ENCODE data around the gene MMP23B. TPM values are rescaled to one million over a fixed set of nuclear protein-coding genes. Genes with fewer than 3 reads are reported as not detected.

MMP23B gene
- polyA plus RNA-seq, 1 donor from 2014 or later: 0.98 TPM

GRCh38 chr1:1629430-1630190, 2.4 kb upstream of the MMP23B start:
- Histone ChIP-seq H3F3A (ENCODE audit: insufficient read depth, low read length, poor library complexity, severe bottlenecking) (no peaks in the 10 kb centered on the region), H2AFZ (ENCODE audit: low read depth, low read length) (no peak overlapping the region), H3K27ac (ENCODE audit: low read length) (no peak overlapping the region), H3K79me2 (replicated peaks; ENCODE audit: insufficient read depth, low read length) (no peaks in the 10 kb centered on the region), H3K36me3 (ENCODE audit: insufficient read depth, low read length) (peaks cover 3% of the 10 kb centered on the region), H3K27me3 (ENCODE audit: insufficient read depth, low read depth, low read length) (peaks cover 13% of the 10 kb centered on the region), H3K9me2 (ENCODE audit: insufficient read depth, low read length) (no peaks in the 10 kb centered on the region), H3K4me3 (ENCODE audit: low read length) (no peak overlapping the region), H3K4me2 (ENCODE audit: low read length) (no peak overlapping the region), H3K9me3 (ENCODE audit: low read length) (no peaks in the 10 kb centered on the region), H4K20me1 (ENCODE audit: insufficient read depth) (no peaks in the 10 kb centered on the region), H3K9ac (ENCODE audit: low read length) (no peak overlapping the region)
- TF ChIP-seq RAD21 (conservative IDR thresholded peaks at IDR 0.05) (no peak), SMC3 (conservative IDR thresholded peaks at IDR 0.05; ENCODE audit: poor library complexity) (no peak), CTCF (IDR thresholded peaks at IDR 0.05; ENCODE audit: poor library complexity, severe bottlenecking) (no peak), EP300 (conservative IDR thresholded peaks at IDR 0.05; ENCODE audit: poor library complexity, severe bottlenecking) (no peak), MXI1 (conservative IDR thresholded peaks at IDR 0.05; ENCODE audit: poor library complexity, severe bottlenecking) (no peak), TAF1 (IDR thresholded peaks at IDR 0.05; ENCODE audit: low read depth) (no peak), POLR2AphosphoS5 (IDR thresholded peaks at IDR 0.05) (no peak), EZH2 (IDR thresholded peaks at IDR 0.05; ENCODE audit: borderline replicate concordance, insufficient read depth, low read length, poor library complexity, severe bottlenecking) (no peak), REST (IDR thresholded peaks at IDR 0.05; ENCODE audit: borderline replicate concordance) (no peak)

GRCh38 chr1:1630191-1630964, 1.6 kb upstream of the MMP23B start:
- Histone ChIP-seq H3K36me3 (ENCODE audit: insufficient read depth, low read length) (peaks cover 3% of the 10 kb centered on the region), H3K79me2 (replicated peaks; ENCODE audit: insufficient read depth, low read length) (no peaks in the 10 kb centered on the region), H3K27me3 (ENCODE audit: insufficient read depth, low read depth, low read length) (peaks cover 13% of the 10 kb centered on the region), H3K4me3 (ENCODE audit: low read length) (no peak overlapping the region), H3K9me3 (ENCODE audit: low read length) (no peaks in the 10 kb centered on the region), H3K9me2 (ENCODE audit: insufficient read depth, low read length) (no peaks in the 10 kb centered on the region), H3K27ac (ENCODE audit: low read length) (no peak overlapping the region), H2AFZ (ENCODE audit: low read depth, low read length) (no peak overlapping the region), H4K20me1 (ENCODE audit: insufficient read depth) (no peaks in the 10 kb centered on the region), H3F3A (ENCODE audit: insufficient read depth, low read length, poor library complexity, severe bottlenecking) (no peaks in the 10 kb centered on the region), H3K9ac (ENCODE audit: low read length) (no peak overlapping the region), H3K4me2 (ENCODE audit: low read length) (no peak overlapping the region)
- no peak for TF ChIP-seq RAD21 (conservative IDR thresholded peaks at IDR 0.05)
- no peak for TF ChIP-seq SMC3 (conservative IDR thresholded peaks at IDR 0.05; ENCODE audit: poor library complexity)
- no peak for TF ChIP-seq CTCF (IDR thresholded peaks at IDR 0.05; ENCODE audit: poor library complexity, severe bottlenecking)
- TF ChIP-seq EP300 (conservative IDR thresholded peaks at IDR 0.05; ENCODE audit: poor library complexity, severe bottlenecking): no peak
